Left forelimb (tissue), 1 donor: ENCODE measurements around the gene IAH1.
A peak's percentile ranks its signal among the peaks of the same experiment; 100 is the strongest.
"Not testable (repeated sequence)": the region's sequence is repeated elsewhere in the genome, so short reads cannot be mapped to it uniquely, and the experiment has no call there.

Experiments used
- DNase-seq: peaks from one replicate; pipeline ENCODE4 v3.0.0-alpha.2; 2018; ENCODE audit warnings: low spot score

IAH1 gene

GRCh38 chr2:9473308-9473984 is 905 bp upstream of the IAH1 start:
- no peak for DNase-seq

- DNase-seq: peak; percentile 71
Measured at GRCh38 chr2:9473985-9474360, 378 bp upstream of the IAH1 start.

GRCh38 chr2:9477914-9478313 is 3.6 kb downstream of the IAH1 start:
- no peak for DNase-seq

GRCh38 chr2:9478526-9478925 is 4.2 kb downstream of the IAH1 start:
- DNase-seq: no peak

- DNase-seq: no peak
Measured at GRCh38 chr2:9480157-9480556, 5.8 kb downstream of the IAH1 start.

GRCh38 chr2:9483107-9483506 is 8.8 kb downstream of the IAH1 start:
- no peak for DNase-seq

GRCh38 chr2:9484533-9484932 is 10.2 kb downstream of the IAH1 start:
- DNase-seq: no peak

- DNase-seq: no peak
Measured at GRCh38 chr2:9488583-9489547, 14.5 kb downstream of the IAH1 start.

GRCh38 chr2:9490789-9491188 is 16.4 kb downstream of the IAH1 start:
- no peak for DNase-seq

GRCh38 chr2:9492927-9493326 is 18.6 kb downstream of the IAH1 start:
- DNase-seq: no peak

GRCh38 chr2:9493478-9493877 is 19.1 kb downstream of the IAH1 start:
- DNase-seq: no peak

- no peak for DNase-seq
Measured at GRCh38 chr2:9494081-9494480, 19.7 kb downstream of the IAH1 start.

GRCh38 chr2:9497017-9497416 is 22.7 kb downstream of the IAH1 start:
- DNase-seq: no peak

- DNase-seq: no peak
Measured at GRCh38 chr2:9498210-9498609, 23.9 kb downstream of the IAH1 start.

GRCh38 chr2:9508931-9509330 is 34.6 kb downstream of the IAH1 start:
- no peak for DNase-seq

GRCh38 chr2:9513946-9514345 is 39.6 kb downstream of the IAH1 start:
- DNase-seq: not testable (repeated sequence)

- no peak for DNase-seq
Measured at GRCh38 chr2:9517118-9517782, 42.9 kb downstream of the IAH1 start.

GRCh38 chr2:9518163-9518562 is 43.8 kb downstream of the IAH1 start:
- DNase-seq: no peak

- DNase-seq: no peak
Measured at GRCh38 chr2:9518780-9519179, 44.4 kb downstream of the IAH1 start.

GRCh38 chr2:9519250-9519649 is 44.9 kb downstream of the IAH1 start:
- DNase-seq: no peak

- DNase-seq: no peak
Measured at GRCh38 chr2:9524291-9524690, 49.9 kb downstream of the IAH1 start.

GRCh38 chr2:9525266-9525665 is 50.9 kb downstream of the IAH1 start:
- DNase-seq: no peak
